SKM-1 treated with dmso at 0.1 percent for 144 hours (cell line): Measurements from ENCODE around the gene FEZF2.

ENCODE experiments used
- DNase-seq: peaks from one replicate; lab custom pipeline; 2025; ENCODE audit not compliant: unreplicated experiment; lab: John Stamatoyannopoulos, UW

The FEZF2 gene

GRCh38 chr3:62332835-62333244, 40.5 kb downstream of the FEZF2 start:
- peak; percentile 9 for DNase-seq

DNA sequence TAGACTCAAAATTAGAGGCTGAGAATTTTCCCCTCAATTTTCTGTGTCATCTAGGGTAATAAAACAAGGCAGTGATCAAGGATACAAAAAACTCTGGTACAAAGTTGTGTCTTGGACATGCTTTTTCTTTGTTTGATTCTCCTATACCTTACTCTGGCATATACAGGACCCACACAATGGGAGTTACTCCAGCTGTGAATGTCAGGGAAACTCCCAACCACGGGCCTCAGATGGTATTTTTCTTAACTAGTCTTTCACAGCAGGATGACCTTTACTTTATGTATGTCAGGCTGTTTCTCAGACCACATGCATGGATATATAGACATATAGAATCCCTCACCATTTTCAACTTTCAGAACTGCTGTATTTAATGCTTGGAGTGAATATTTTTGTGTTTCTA, 41.3 kb downstream of the FEZF2 start:
- DNase-seq, result no peak

GRCh38 chr3:62329971-62330370, 43.4 kb downstream of the FEZF2 start:
- DNase-seq, result peak; percentile 90

DNA sequence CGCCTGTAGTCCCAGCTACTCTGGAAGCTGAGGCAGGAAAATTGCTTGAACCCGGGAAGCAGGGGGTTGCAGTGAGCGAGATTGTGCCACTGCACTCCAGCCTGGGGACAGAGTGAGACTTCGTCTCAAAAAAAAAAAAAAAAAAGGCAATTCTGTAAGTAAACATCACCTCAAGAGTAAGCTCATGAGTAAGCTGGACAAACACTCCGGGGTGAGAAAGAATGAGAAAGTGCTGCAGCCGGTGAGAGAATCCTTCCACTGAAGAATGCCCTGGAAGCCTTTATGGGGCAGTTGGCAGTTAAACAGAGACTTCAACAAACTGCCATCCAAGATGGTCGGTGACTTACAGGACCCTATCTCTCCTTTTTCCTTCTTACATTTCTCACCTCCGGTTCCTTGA, 47.5 kb downstream of the FEZF2 start:
- DNase-seq, result no peak

DNA sequence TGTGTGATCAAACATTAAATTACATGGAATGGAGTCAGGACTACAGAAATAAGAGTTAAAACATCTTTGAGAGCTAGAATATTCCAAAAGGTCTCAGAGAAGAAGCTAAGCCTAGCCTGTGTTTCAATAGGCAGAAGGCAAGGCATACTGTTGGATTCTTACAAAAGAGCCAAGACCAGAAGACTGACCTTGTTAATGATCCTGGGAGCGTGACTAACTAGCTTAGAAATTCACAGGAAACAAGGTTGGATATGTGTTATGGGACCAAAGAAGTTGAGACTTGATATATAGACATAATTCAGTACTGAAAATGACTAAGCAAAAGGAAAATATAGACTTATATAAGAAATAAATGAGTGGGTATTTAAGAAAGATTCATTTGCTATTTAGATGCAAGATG, 50.1 kb downstream of the FEZF2 start:
- no peak for DNase-seq
